H1 (cell line): Measurements from ENCODE around the gene CFAP221. TPM values are rescaled to one million over a fixed set of nuclear protein-coding genes. Genes with fewer than 3 reads are reported as not detected.

ENCODE experiments used
- CTCF ChIA-PET: fragments of 300-600 bp; sonication (Branson Sonifier 250); formaldehyde crosslinking; loops from one replicate; lab custom pipeline; 2021; ENCODE audit not compliant: partially characterized antibody; lab: Charles Lee
- POLR2A ChIA-PET: fragments of 300-600 bp; sonication (Branson Sonifier 250); formaldehyde crosslinking; loops from one replicate; lab custom pipeline; 2021; ENCODE audit warnings: inconsistent platforms; ENCODE audit not compliant: partially characterized antibody; lab: Charles Lee
- DNase-seq, 2 experiments: peaks; one replicate each; pipeline versions ENCODE4 v3.0.0 to v3.0.0-alpha.2; 2010 to 2022; ENCODE audit warnings: low spot score in 2 of 2, low read depth in 1 of 2, mixed read lengths in 1 of 2
- FAIRE-seq: peaks from 2 replicates; lab custom pipeline; 2011; peaks lifted over from hg19 to GRCh38; lab: Jason Lieb, UNC
- H2AFZ ChIP-seq: 2 replicates; pipeline ENCODE4 v1.8.1; 2012; ENCODE audit warnings: low read length, inconsistent platforms
- H2AK5ac ChIP-seq: 2 replicates; pipeline ENCODE4 v1.6.1; 2013; ENCODE audit warnings: low read depth, low read length
- H2BK120ac ChIP-seq: replicated peaks from 2 replicates; pipeline ENCODE3; 2013; ENCODE audit warnings: low read depth, low read length, inconsistent platforms
- H2BK12ac ChIP-seq: 2 replicates; pipeline ENCODE4 v1.6.1; 2013; ENCODE audit warnings: low read depth, low read length
- H2BK15ac ChIP-seq: 2 replicates; pipeline ENCODE4 v1.6.1; 2013; ENCODE audit warnings: low read length
- H2BK20ac ChIP-seq: 2 replicates; pipeline ENCODE4 v1.6.1; 2013; ENCODE audit warnings: low read length
- H2BK5ac ChIP-seq: 2 replicates; pipeline ENCODE4 v1.6.1; 2013; ENCODE audit warnings: low read depth, low read length
- H3K14ac ChIP-seq: 2 replicates; pipeline ENCODE4 v1.6.1; 2013; ENCODE audit warnings: inconsistent platforms; ENCODE audit not compliant: insufficient read length
- H3K18ac ChIP-seq: 2 replicates; pipeline ENCODE4 v1.6.1; 2013; ENCODE audit warnings: low read length; ENCODE audit errors: extremely low read depth
- H3K23ac ChIP-seq: 2 replicates; pipeline ENCODE4 v1.6.1; 2013; ENCODE audit warnings: inconsistent platforms; ENCODE audit not compliant: insufficient read length
- H3K23me2 ChIP-seq: 2 replicates; pipeline ENCODE4 v1.6.1; 2013; ENCODE audit warnings: low read depth, low read length
- H3K27ac ChIP-seq: 2 replicates; pipeline ENCODE4 v1.6.1; 2011; ENCODE audit warnings: low read depth, low read length, inconsistent platforms
- H3K27me3 ChIP-seq, 4 experiments: replicated peaks in 1 of 4; 1 replicate in 1 of 4; 2 replicates in 3 of 4; pipeline versions ENCODE4 v1.6.1 to v1.8.1; 2011 to 2013; ENCODE audit warnings: low read length in 3 of 4, mild to moderate bottlenecking in 3 of 4, inconsistent platforms in 2 of 4, mixed read lengths in 2 of 4, moderate library complexity in 1 of 4; ENCODE audit not compliant: control insufficient read depth in 3 of 4, insufficient read depth in 3 of 4; ENCODE audit errors: extremely low read depth in 1 of 4
- H3K36me3 ChIP-seq, 4 experiments: 2 replicates each; pipeline versions ENCODE4 v1.6.1 to v1.8.1; 2011 to 2013; ENCODE audit warnings: mild to moderate bottlenecking in 4 of 4, low read length in 3 of 4, moderate library complexity in 2 of 4, control low read depth in 1 of 4, inconsistent platforms in 1 of 4; ENCODE audit not compliant: insufficient read depth in 4 of 4, control insufficient read depth in 2 of 4
- H3K4ac ChIP-seq: replicated peaks from 2 replicates; pipeline ENCODE3; 2013; ENCODE audit warnings: low read length, low read depth, mixed read lengths, inconsistent platforms; ENCODE audit not compliant: insufficient read length
- H3K4me1 ChIP-seq, 4 experiments: replicated peaks in 1 of 4; 1 replicate in 1 of 4; 2 replicates in 3 of 4; pipeline versions ENCODE4 v1.6.1 to v1.8.1; 2011 to 2013; ENCODE audit warnings: low read length in 3 of 4, inconsistent platforms in 2 of 4, mixed read lengths in 1 of 4; ENCODE audit not compliant: insufficient read depth in 4 of 4, control insufficient read depth in 3 of 4
- H3K4me2 ChIP-seq, 2 experiments: 2 replicates each; pipeline versions ENCODE4 v1.6.1 to v1.8.1; 2011 to 2013; ENCODE audit warnings: low read depth in 2 of 2, low read length in 2 of 2, control low read depth in 1 of 2, inconsistent platforms in 1 of 2, mild to moderate bottlenecking in 1 of 2; ENCODE audit not compliant: insufficient read depth in 1 of 2
- H3K4me3 ChIP-seq, 4 experiments: fragments of 200-600, 300-600 bp in 1 of 4; sonication (generic), shearing (Covaris generic), sonication (Bioruptor Twin) in 1 of 4; 2 replicates each; pipeline versions ENCODE4 v1.5.1 to v1.8.1; 2011 to 2016; ENCODE audit warnings: low read length in 4 of 4, low read depth in 3 of 4, control low read depth in 2 of 4, inconsistent platforms in 2 of 4, mild to moderate bottlenecking in 2 of 4, mixed read lengths in 1 of 4, moderate library complexity in 1 of 4; ENCODE audit not compliant: insufficient read depth in 2 of 4; ENCODE audit errors: extremely low read depth in 1 of 4
- H3K56ac ChIP-seq: replicated peaks from 2 replicates; pipeline ENCODE3; 2013; ENCODE audit warnings: low read depth, mild to moderate bottlenecking, mixed read lengths, low read length, inconsistent platforms; ENCODE audit not compliant: insufficient read length
- H3K79me1 ChIP-seq: 2 replicates; pipeline ENCODE4 v1.6.1; 2013; ENCODE audit warnings: low read depth, low read length, control low read depth
- H3K79me2 ChIP-seq, 2 experiments: 2 replicates each; pipeline versions ENCODE4 v1.6.1 to v1.8.1; 2012 to 2013; ENCODE audit warnings: low read length in 2 of 2, mild to moderate bottlenecking in 2 of 2, inconsistent platforms in 1 of 2; ENCODE audit not compliant: insufficient read depth in 2 of 2, control insufficient read depth in 1 of 2
- H3K9ac ChIP-seq, 4 experiments: replicated peaks in 1 of 4; 1 replicate in 1 of 4; 2 replicates in 3 of 4; pipeline versions ENCODE4 v1.6.1 to v1.8.1; 2011 to 2013; ENCODE audit warnings: low read depth in 3 of 4, low read length in 3 of 4, control low read depth in 2 of 4, mild to moderate bottlenecking in 2 of 4, moderate library complexity in 2 of 4, inconsistent platforms in 1 of 4; ENCODE audit errors: extremely low read depth in 1 of 4
- H3K9me3 ChIP-seq, 2 experiments: 2 replicates each; pipeline versions ENCODE4 v1.6.1 to v1.8.1; 2012 to 2013; ENCODE audit warnings: mild to moderate bottlenecking in 2 of 2, moderate library complexity in 2 of 2, control low read depth in 1 of 2, inconsistent platforms in 1 of 2, low read depth in 1 of 2, low read length in 1 of 2, mixed read lengths in 1 of 2; ENCODE audit not compliant: insufficient read depth in 2 of 2
- H4K20me1 ChIP-seq, 2 experiments: replicated peaks in 1 of 2; 2 replicates each; pipeline versions ENCODE3 to v1.8.1; 2011 to 2013; ENCODE audit warnings: inconsistent platforms in 2 of 2, low read length in 2 of 2, mild to moderate bottlenecking in 1 of 2; ENCODE audit not compliant: insufficient read depth in 2 of 2, control insufficient read depth in 1 of 2
- H4K5ac ChIP-seq: 2 replicates; pipeline ENCODE4 v1.6.1; 2013; ENCODE audit warnings: low read length, low read depth, mixed read lengths, inconsistent platforms; ENCODE audit not compliant: insufficient read length
- H4K8ac ChIP-seq: 2 replicates; pipeline ENCODE4 v1.8.0; 2013; ENCODE audit warnings: mild to moderate bottlenecking, moderate library complexity, low read length, inconsistent platforms; ENCODE audit not compliant: insufficient read depth; ENCODE audit errors: extremely low read depth
- H4K91ac ChIP-seq: replicated peaks from 2 replicates; pipeline ENCODE3; 2013; ENCODE audit warnings: low read length, mixed read lengths, inconsistent platforms; ENCODE audit not compliant: insufficient read length
- ATF2 ChIP-seq: IDR thresholded peaks from 2 replicates; pipeline ENCODE4 v1.6.1; 2012; ENCODE audit warnings: low read length, inconsistent platforms
- ATF3 ChIP-seq: IDR thresholded peaks from 2 replicates; pipeline ENCODE4 v1.6.1; 2011; ENCODE audit warnings: low read depth, mild to moderate bottlenecking, low read length; ENCODE audit not compliant: insufficient read depth
- BRCA1 ChIP-seq: IDR thresholded peaks from 2 replicates; pipeline ENCODE4 v1.6.1; 2012; ENCODE audit warnings: low read depth, low read length, improper control_type of control experiment
- CHD2 ChIP-seq: IDR thresholded peaks from 2 replicates; pipeline ENCODE4 v1.6.1; 2012; ENCODE audit warnings: low read length, improper control_type of control experiment
- E2F6 ChIP-seq: IDR thresholded peaks from 2 replicates; pipeline ENCODE4 v1.6.1; 2012; ENCODE audit warnings: inconsistent platforms
- FOSL1 ChIP-seq: IDR thresholded peaks from 2 replicates; pipeline ENCODE4 v1.6.1; 2011; ENCODE audit warnings: mild to moderate bottlenecking, low read depth, low read length, moderate library complexity; ENCODE audit not compliant: insufficient read depth
- NANOG ChIP-seq: IDR thresholded peaks from 2 replicates; pipeline ENCODE4 v1.6.1; 2011; ENCODE audit warnings: low read length, low read depth, mild to moderate bottlenecking, inconsistent platforms; ENCODE audit not compliant: insufficient read depth, poor library complexity, severe bottlenecking
- SAP30 ChIP-seq: fragments of 300-600 bp; sonication (generic); IDR thresholded peaks from 2 replicates; pipeline ENCODE4 v1.7.1; 2012; ENCODE audit warnings: low read length, moderate library complexity, mild to moderate bottlenecking, inconsistent platforms; ENCODE audit not compliant: insufficient read depth, insufficient replicate concordance
- TBP ChIP-seq: IDR thresholded peaks from 2 replicates; pipeline ENCODE4 v1.6.1; 2011; ENCODE audit warnings: low read depth, low read length, improper control_type of control experiment
- YY1 ChIP-seq: IDR thresholded peaks from 2 replicates; pipeline ENCODE4 v1.6.1; 2011; ENCODE audit warnings: low read depth, mild to moderate bottlenecking, low read length
- polyA plus RNA-seq, 7 experiments: library from polyadenylated mRNA; depleted of rRNA in 3 of 7; stranded (reverse) in 5 of 7; unstranded in 2 of 7; fragments of >200 nt in 5 of 7; fragments of 200-250 nt in 2 of 7; gene quantifications; 1 replicate in 5 of 7; 2 replicates in 1 of 7; 4 replicates in 1 of 7; pipeline versions ENCODE4 v1.2.1 to v1.2.3, GENCODE V29; 2011 to 2013; ENCODE audit warnings: missing spikeins in 2 of 7, mixed read lengths in 2 of 7
- total RNA-seq: library from RNA; stranded (reverse); fragmentation: NEBNext Ultra II Directional; extraction: Animal tissue kit (Norgen Biotek cat#: 25700); gene quantifications from 2 replicates; pipeline ENCODE4 v1.2.1, GENCODE V29; 2021
- TF ChIP-seq, protein P1 (sequence below): IDR thresholded peaks from 2 replicates; pipeline ENCODE4 v1.6.1; 2011; ENCODE audit warnings: low read length, improper control_type of control experiment

The CFAP221 gene
- total and polyA plus RNA-seq, 2 of the 8 experiments (the other 6 are each of a cell fraction or from before 2014, with no cell fraction given): 0.14 to 0.71 TPM

DNA sequence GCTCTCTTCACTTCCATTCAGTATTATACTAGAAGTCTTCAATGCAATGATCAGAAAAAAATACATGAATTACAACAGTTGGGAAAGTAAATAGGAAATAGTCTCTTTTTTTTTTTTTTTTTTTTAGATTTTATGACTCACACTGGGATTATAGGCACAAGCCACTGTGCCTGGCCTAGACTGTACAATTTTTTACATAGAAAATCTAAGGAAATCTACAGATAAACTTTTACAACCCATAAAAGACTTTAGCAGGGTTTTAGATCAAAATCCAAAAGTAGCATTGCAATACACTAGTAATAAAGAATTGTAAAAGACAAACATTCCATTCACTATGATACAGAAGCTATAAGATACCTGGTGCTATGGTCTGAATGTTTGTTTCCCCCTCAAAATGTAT, 39.0 kb downstream of the CFAP221 start:
- Histone ChIP-seq H2BK5ac (no peak overlapping the region), H3K27me3 (no peaks in the 10 kb centered on the region; a peak in 1 of 7 replicates), H3K27ac (no peak overlapping the region), H4K20me1 (no peaks in the 10 kb centered on the region), H2BK120ac (no peak overlapping the region), H4K5ac (no peak overlapping the region), H3K14ac (no peak overlapping the region), H2BK15ac (no peak overlapping the region), H2BK20ac (no peak overlapping the region), H3K4me2 (no peak overlapping the region), H4K8ac (no peak overlapping the region), H2AFZ (no peak overlapping the region), H2AK5ac (no peak overlapping the region), H3K79me1 (no peaks in the 10 kb centered on the region), H4K91ac (no peak overlapping the region), H3K23me2 (no peaks in the 10 kb centered on the region), H3K36me3 (no peaks in the 10 kb centered on the region), H3K4ac (no peak overlapping the region), H3K23ac (no peak overlapping the region), H3K79me2 (no peaks in the 10 kb centered on the region), H3K9ac (no peak overlapping the region), H3K4me1 (no peaks in the 10 kb centered on the region), H3K9me3 (no peaks in the 10 kb centered on the region), H3K56ac (no peak overlapping the region), H3K4me3 (no peak overlapping the region), H2BK12ac (no peak overlapping the region), H3K18ac (no peak overlapping the region)
- no peak for DNase-seq
- CTCF ChIA-PET: interaction anchor here (0.6 to 1.5 kb wide), 2 partner anchors 43 to 58 kb away, joined by 3 to 6 read pairs; no protein-coding TSS in a partner anchor
- no peak for FAIRE-seq
- POLR2A ChIA-PET: no interaction called here
- TF ChIP-seq SAP30 (no peak), E2F6 (no peak), BRCA1 (no peak), ATF2 (no peak), YY1 (no peak), FOSL1 (no peak), ATF3 (no peak), NANOG (no peak), TBP (no peak), CHD2 (no peak)
- TF ChIP-seq, protein P1, sequence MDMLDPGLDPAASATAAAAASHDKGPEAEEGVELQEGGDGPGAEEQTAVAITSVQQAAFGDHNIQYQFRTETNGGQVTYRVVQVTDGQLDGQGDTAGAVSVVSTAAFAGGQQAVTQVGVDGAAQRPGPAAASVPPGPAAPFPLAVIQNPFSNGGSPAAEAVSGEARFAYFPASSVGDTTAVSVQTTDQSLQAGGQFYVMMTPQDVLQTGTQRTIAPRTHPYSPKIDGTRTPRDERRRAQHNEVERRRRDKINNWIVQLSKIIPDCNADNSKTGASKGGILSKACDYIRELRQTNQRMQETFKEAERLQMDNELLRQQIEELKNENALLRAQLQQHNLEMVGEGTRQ: no peak
